KOPT-K1 (cell line): ENCODE data around the gene SETBP1.

ENCODE experiments used
- H3K27ac ChIP-seq: fragments of 200-600 bp; sonication (generic); 2 replicates; pipeline ENCODE4 v1.5.1; 2016; ENCODE audit warnings: antibody characterized with exemption, mild to moderate bottlenecking, low read depth, low read length; ENCODE audit not compliant: poor library complexity, severe bottlenecking
- H3K36me3 ChIP-seq: fragments of 200-600 bp; sonication (generic); 2 replicates; pipeline ENCODE4 v1.5.1; 2017; ENCODE audit warnings: antibody characterized with exemption, mild to moderate bottlenecking, low read length, moderate library complexity; ENCODE audit not compliant: insufficient read depth
- H3K9me3 ChIP-seq: fragments of 200-600 bp; sonication (generic); 2 replicates; pipeline ENCODE4 v1.5.1; 2017; ENCODE audit warnings: antibody characterized with exemption, low read length, mild to moderate bottlenecking; ENCODE audit not compliant: insufficient read depth, poor library complexity, severe bottlenecking

SETBP1 gene

DNA sequence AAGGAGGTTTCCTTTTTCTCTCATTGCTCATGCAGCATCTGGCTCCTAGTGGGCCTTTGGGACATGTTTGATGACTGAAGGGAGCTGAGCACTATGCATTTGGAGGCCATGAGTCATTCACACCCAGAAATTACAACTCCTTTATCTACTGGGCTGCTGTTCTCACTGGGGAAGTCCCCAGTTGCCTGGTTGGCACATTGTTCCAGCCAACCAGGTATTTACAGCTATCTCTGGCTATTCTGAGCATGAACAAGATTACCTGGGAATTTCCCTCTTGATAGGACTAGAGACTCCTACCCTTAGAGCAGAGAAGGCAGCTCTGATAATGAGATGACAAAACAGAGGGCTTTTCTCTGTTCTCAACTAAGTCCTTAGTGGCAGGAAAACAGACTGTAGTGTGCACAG, 206.5 kb downstream of the SETBP1 start:
- Histone ChIP-seq H3K9me3 (peaks cover 13% of the 10 kb centered on the region), H3K36me3 (no peaks in the 10 kb centered on the region), H3K27ac (no peak overlapping the region)

DNA sequence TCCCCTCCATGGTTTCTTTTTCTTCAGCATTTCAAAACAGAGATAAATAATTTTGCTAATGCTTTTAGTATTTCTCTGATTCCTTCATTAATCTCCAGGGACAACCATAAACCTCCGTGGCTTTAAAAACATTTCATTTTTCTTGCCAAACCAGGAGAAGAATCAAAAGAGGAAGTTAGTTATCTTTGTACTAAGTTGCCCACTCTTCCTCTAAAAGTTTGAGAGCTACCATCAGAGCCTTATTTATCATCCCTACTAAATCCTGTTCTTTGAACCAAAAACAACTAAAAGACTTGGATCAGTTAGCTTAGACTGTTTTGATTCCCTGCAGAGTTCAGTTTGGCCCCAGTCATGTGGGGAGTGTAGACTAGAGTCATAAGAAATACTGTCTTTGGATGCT, 208.4 kb downstream of the SETBP1 start:
- Histone ChIP-seq H3K9me3 (peaks cover 13% of the 10 kb centered on the region), H3K36me3 (no peaks in the 10 kb centered on the region), H3K27ac (no peak overlapping the region)

DNA sequence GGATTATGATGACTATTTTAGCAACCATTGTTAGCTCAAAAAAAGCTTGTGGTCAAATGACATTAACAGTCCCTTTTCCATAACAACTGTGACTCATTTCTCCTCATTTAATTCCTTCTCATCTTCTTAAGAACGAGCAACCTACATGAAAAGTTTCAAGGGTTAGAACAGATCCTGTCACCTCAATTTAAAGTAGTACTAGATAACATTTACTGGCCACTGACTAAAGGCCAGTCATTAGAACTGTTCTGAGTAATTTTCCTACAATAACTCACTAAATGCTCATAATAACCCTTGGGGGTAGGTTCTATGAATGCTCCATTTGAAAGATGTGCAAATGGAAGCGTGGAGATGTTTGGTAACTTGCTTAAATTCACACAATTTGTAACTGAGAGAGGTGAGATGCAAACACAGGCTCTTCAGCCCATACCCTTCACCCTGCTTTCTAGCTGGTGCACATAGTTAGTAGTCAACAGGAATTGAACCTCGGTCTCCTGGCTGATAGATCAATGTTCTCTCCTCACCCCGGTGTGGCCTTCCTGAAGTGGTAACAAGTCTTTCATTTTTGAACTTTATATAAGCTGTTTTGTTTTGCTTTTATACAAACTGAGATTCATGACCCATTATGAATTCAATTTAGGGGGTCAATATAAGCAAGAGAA, 212.5 kb downstream of the SETBP1 start:
- Histone ChIP-seq H3K36me3 (no peaks in the 10 kb centered on the region), H3K27ac (no peak overlapping the region), H3K9me3 (peaks cover 13% of the 10 kb centered on the region)

DNA sequence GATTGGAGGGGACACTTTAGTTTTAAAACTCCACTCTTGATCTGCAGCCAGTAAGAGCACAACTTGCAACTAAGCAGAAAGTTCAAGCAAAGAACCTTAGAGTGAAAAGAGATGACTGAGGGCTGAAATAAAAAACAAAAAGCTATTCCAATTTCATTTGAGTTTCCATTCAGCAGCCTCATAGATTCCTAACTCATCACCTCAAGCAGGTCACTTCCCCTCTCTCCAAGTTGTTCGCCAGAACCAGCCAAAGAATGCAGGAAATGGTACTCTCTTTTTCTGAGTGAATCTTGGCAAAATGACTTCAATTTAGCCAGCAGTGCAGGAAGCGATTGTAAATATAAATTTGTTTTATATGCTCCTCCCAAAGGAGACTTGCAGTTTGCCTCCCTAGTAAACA, 213.3 kb downstream of the SETBP1 start:
- Histone ChIP-seq H3K27ac (no peak overlapping the region), H3K9me3 (peaks cover 13% of the 10 kb centered on the region), H3K36me3 (no peaks in the 10 kb centered on the region)

DNA sequence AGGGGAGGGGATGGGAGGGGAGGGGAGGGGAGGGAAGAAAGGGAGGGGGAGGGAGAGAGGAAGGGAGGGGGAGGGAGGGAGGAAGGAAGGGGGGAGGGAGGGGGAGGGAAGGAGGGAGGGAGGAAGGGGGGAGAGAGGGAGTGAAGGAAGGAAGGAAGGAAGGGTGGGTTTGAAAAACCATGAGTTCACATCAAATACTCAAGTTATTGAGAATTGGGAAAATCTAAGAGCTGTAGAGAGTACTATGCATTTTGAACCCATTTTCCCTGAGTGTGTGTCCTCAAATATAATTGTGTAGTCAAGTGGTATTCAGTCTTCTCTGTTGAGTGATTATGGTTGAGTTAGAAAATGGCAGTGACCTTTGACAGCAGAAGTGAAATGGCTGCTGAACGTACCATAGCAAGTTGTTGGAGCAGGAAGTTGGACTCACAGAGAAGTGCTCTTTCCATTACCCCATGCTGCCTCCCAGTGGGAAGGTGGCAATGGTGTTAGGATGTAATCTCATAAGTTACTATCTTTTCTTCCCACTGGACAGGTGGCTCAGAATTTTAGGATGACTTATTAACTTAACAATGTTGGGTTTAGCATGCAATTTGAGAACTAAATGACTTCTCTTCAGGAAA, 214.6 kb downstream of the SETBP1 start:
- no peak overlapping the region for H3K27ac ChIP-seq
- H3K36me3 ChIP-seq: no peaks in the 10 kb centered on the region
- peaks cover 13% of the 10 kb centered on the region for H3K9me3 ChIP-seq

DNA sequence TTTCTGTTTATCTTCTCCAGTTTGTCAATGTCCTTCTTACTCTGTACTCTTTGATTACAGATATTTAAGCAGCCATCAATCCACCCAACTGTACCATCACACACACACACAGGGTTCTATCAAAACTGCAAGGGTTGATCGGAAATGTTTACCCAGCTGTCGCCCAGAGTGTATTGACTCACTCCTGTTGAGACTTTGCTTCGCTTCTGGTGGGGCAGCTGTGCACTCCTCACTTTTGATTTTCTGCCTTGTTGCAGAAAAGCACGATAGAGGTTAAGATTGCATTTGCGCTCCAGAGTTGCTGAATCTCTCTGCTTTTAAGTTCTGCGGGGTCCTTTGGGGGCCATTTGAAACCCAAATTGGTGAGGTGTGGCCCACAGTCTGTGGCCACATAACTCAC, 216.2 kb downstream of the SETBP1 start:
- Histone ChIP-seq H3K27ac (no peak overlapping the region), H3K9me3 (peaks cover under 1% of the 10 kb centered on the region), H3K36me3 (no peaks in the 10 kb centered on the region)

DNA sequence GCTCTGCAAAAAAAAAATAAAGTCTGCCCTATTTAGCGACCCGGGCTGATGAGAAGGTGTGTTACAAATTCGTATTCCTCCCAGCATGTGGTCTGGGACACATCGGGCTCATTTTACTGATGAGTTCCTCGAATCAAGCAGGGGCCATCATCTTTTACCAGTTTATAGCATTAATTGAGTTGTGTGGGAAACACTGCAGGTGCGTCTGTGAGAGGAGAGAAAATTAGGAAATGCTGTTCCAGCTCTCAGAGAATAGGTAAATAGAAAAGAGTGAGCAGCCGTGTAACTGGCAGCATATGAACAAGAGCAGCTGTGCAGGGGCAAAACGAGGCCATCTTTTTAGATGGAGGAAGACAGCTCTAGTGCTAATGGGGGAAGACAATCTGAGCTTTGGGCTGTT, 216.7 kb downstream of the SETBP1 start:
- no peaks in the 10 kb centered on the region for H3K9me3 ChIP-seq

DNA sequence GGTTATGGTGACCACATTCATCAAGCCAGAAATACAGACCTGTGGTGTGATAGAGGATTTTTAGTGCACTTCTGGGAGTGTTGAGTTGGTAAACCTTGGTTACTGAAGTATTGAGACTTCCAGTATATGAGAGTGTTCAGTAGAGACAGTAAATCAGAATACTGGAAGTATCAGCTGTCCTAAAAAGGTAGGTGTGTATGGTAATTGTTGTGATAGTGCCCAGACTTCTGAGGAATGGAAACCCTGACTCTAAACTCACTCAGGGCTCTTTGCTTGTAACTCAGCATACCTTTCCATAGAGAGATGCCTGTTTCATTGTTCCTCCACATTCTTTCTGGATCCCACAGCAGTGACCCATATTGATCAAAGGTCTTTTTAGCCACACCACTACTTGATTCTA, 217.1 kb downstream of the SETBP1 start:
- no peaks in the 10 kb centered on the region for H3K9me3 ChIP-seq
- H3K27ac ChIP-seq: no peak overlapping the region
- no peaks in the 10 kb centered on the region for H3K36me3 ChIP-seq

More for the DNA sequence above, 216.7 kb downstream of the SETBP1 start:
- H3K36me3 ChIP-seq: no peaks in the 10 kb centered on the region
- no peak overlapping the region for H3K27ac ChIP-seq

DNA sequence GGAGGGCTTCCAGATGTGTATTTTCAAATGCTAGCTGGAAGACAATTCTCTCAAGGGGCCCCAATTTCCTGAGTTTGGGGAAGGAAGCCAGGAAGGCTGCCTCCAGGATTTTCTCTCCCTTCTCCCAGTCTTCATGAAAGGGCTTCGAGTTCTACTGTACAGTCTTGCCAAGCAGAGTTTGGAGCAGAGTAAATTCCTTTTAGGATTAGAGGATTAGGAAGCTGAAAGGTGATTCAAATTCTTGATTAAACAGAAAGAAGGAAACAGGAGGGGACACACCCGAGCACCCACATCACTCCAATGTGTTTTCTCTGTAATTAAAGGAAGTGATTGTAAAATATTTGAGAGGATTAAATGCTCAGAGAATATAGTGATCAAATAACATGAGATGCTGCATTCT, 217.8 kb downstream of the SETBP1 start:
- H3K27ac ChIP-seq: no peak overlapping the region
- no peaks in the 10 kb centered on the region for H3K36me3 ChIP-seq
- H3K9me3 ChIP-seq: no peaks in the 10 kb centered on the region

DNA sequence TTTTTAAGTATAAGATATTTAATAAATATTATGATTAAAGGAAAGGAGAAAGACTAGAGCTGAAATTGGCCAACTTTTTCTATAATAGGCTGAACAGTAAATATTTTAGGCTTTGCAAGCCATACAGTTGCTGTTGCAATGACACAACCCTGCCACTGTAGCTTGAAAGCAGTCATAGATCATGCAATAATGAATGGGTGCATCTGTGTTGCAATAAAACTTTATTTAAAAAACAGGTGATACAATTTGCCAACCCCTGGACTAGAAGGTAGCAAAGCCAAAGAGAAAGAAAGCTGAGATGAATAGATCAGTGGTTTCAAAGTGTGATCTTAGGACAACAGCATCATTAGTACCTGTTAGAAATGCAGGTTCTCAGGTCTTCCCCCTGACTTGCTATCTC, 219.1 kb downstream of the SETBP1 start:
- Histone ChIP-seq H3K9me3 (no peaks in the 10 kb centered on the region), H3K36me3 (no peaks in the 10 kb centered on the region), H3K27ac (no peak overlapping the region)

DNA sequence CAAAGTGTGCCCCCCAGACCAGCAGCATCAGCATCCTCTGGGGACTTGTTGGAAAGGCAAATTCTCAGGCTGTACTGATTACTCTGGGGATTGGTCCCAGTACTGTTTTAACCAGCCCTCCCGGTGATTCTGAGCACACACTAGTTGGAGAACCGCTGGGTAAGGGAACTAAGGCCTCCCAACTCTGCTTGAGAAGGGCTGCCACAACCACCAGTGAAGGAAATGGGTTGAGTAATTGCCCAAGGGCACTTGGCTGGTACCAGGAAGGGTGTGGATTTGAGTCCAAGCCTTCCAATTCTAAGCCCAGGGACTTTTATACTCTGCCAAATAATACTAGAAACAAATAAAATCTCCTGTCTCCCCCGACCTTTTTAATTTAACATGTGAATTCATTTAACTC, 219.9 kb downstream of the SETBP1 start:
- Histone ChIP-seq H3K36me3 (no peaks in the 10 kb centered on the region), H3K9me3 (no peaks in the 10 kb centered on the region), H3K27ac (no peak overlapping the region)

DNA sequence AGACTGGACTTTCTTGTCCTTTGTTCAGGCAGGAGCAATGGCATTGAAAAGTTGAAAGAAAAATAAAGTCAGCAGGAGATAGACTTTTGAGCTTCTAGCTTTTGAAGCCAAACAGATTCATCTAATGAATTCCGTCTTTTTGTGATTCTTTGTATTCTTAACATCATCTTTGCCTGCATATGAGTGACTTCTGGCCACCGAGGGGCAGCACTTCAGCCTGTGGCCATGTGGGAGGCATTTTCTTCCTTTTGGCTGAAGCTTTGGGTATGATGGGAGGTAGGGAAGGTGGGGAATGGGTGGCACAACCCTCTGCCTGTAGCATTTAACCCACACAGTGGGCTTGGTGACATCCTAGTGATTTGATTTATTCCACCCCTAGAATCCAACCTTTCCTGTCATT, 220.6 kb downstream of the SETBP1 start:
- no peaks in the 10 kb centered on the region for H3K9me3 ChIP-seq
- H3K27ac ChIP-seq: no peak overlapping the region
- H3K36me3 ChIP-seq: no peaks in the 10 kb centered on the region

DNA sequence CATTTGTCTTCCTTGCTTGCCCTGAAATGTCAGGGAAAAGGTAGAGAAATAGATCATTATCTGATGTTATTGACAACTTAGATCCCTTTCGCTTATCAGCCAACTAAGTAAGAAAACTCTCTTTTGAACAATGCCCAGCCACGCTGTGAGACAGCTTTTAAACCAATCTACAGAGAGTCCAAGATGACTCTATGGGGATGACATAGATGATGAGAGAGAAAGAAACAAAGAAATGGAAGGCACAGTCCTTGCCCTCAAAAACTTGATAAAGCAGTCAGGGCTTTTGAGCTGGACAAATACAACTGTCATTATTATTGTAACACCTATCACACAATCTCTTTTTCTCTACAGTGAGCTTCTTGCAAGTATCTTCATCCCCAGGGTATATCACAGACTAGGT, 222.6 kb downstream of the SETBP1 start:
- Histone ChIP-seq H3K9me3 (no peaks in the 10 kb centered on the region), H3K36me3 (no peaks in the 10 kb centered on the region), H3K27ac (no peak overlapping the region)

DNA sequence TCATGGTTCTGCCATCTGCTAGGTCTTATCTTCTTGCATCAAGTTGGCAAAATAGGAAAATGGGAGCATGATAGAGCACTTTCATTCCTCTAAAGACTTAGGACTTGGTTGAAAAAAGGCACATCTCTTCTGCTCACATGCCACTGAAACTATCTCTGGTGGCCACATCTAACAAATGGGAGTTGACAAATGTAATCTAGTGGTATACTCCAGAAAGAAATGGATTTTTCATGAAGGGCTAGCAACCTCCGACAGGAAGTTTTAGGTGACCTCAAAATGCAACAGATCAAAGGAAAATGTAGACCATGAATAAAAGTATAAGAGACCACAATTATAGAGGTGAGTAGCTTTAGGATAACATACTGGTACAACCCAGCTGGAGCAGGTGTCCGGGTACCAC, 224.1 kb downstream of the SETBP1 start:
- H3K27ac ChIP-seq: no peak overlapping the region

DNA sequence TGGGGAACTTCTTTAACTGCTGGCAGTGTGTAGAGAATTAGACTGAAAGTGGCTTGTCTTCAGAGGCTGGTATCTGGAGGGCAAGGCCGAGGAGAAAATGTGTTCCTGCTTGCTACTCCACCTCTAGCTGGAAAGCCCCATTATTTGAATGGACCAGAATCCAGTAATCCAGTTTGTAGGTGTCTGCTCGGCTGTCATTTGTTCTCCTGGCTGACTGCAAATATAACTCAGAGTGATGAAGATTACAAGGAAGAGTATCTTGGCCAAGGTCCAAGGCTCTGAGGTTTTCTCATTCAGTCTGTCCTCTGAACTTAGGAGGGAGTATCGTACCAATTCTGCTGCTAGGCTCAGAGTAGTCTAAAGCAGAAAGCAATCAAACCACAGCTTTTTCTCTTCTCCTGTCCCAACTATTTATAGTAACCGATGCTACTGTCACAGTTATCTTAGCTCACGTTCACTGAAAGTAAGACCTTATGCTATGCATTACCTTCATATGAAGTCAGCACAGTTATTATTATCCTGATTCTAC, 228.6 kb downstream of the SETBP1 start:
- Histone ChIP-seq H3K36me3 (no peaks in the 10 kb centered on the region), H3K9me3 (no peaks in the 10 kb centered on the region), H3K27ac (no peak overlapping the region)

More for the DNA sequence above, 224.1 kb downstream of the SETBP1 start:
- H3K9me3 ChIP-seq: no peaks in the 10 kb centered on the region
- no peaks in the 10 kb centered on the region for H3K36me3 ChIP-seq

DNA sequence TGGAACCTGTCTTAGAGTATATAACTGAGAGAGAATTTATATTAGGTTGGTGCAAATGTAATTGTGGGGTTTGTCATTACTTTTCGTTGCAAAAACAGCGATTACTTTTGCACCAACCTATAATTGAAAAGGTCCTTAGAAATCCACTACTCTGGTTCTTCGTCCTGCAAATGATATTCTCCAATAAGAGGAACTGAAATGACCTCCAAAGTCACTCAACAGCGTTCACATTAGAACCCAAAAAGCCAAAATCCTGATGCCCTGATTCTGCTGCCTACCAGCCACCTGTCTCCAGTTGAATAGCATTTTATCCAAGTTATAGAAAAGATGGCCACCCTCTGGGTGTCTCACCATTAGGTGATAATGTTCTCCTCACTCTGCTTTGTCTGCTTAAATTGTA, 230.6 kb downstream of the SETBP1 start:
- Histone ChIP-seq H3K27ac (no peak overlapping the region), H3K36me3 (no peaks in the 10 kb centered on the region), H3K9me3 (no peaks in the 10 kb centered on the region)
